PC-9 (cell line): Measurements from ENCODE around the gene ATOH8. TPM values are rescaled to one million over a fixed set of nuclear protein-coding genes. Genes with fewer than 3 reads are reported as not detected.

Source experiments
- BruUV-seq: library from RNA; stranded (reverse); fragments of 400-500 nt; replicated peaks from 2 replicates; lab custom pipeline; 2021; lab: Mats Ljungman, UMichigan
- CTCF ChIA-PET: fragments of 300-600 bp; sonication (Branson Sonifier 250); formaldehyde crosslinking; loops from one replicate; lab custom pipeline; 2022; ENCODE audit warnings: antibody characterized with exemption; lab: Charles Lee
- POLR2A ChIA-PET: fragments of 300-600 bp; sonication (Branson Sonifier 250); formaldehyde crosslinking; loops from one replicate; lab custom pipeline; 2022; ENCODE audit warnings: antibody characterized with exemption; ENCODE audit not compliant: unreplicated experiment; lab: Charles Lee
- DNase-seq, 2 experiments: peaks; one replicate each; pipeline versions ENCODE4 v3.0.0 to v3.0.0-alpha.2; 2015 to 2022; ENCODE audit warnings: mixed read lengths in 1 of 2
- H2AFZ ChIP-seq: fragments of 200-600 bp; sonication (generic); 2 replicates; pipeline ENCODE4 v1.8.1; 2017; ENCODE audit warnings: antibody characterized with exemption
- H3F3A ChIP-seq: fragments of 200-600 bp; sonication (generic); 2 replicates; pipeline ENCODE4 v1.8.1; 2017; ENCODE audit warnings: antibody characterized with exemption, mild to moderate bottlenecking, low read depth; ENCODE audit not compliant: insufficient read depth
- H3K27ac ChIP-seq: fragments of 200-600 bp; sonication (generic); 2 replicates; pipeline ENCODE4 v1.6.1; 2016; ENCODE audit warnings: mixed run types
- H3K27me3 ChIP-seq: fragments of 200-600 bp; sonication (generic); 2 replicates; pipeline ENCODE4 v1.6.1; 2016; ENCODE audit warnings: low read depth, mixed run types; ENCODE audit not compliant: insufficient read depth
- H3K36me3 ChIP-seq: fragments of 200-600 bp; sonication (generic); 2 replicates; pipeline ENCODE4 v1.6.1; 2016; ENCODE audit warnings: low read depth, mixed run types
- H3K4me1 ChIP-seq: fragments of 200-600 bp; sonication (generic); replicated peaks from 2 replicates; pipeline ENCODE4 v1.6.1; 2016; ENCODE audit warnings: mixed run types; ENCODE audit not compliant: insufficient read depth
- H3K4me2 ChIP-seq: fragments of 200-600 bp; sonication (generic); 2 replicates; pipeline ENCODE4 v1.6.1; 2017; ENCODE audit warnings: mixed run types
- H3K4me3 ChIP-seq: fragments of 200-600 bp; sonication (generic); 2 replicates; pipeline ENCODE4 v1.6.1; 2016; ENCODE audit warnings: mixed run types
- H3K79me2 ChIP-seq: fragments of 200-600 bp; sonication (generic); 2 replicates; pipeline ENCODE4 v1.6.1; 2017; ENCODE audit warnings: low read depth, mixed run types
- H3K9me2 ChIP-seq: fragments of 200-600 bp; sonication (generic); 2 replicates; pipeline ENCODE4 v1.8.1; 2017; ENCODE audit warnings: mild to moderate bottlenecking; ENCODE audit not compliant: insufficient read depth
- H3K9me3 ChIP-seq: fragments of 200-600 bp; sonication (generic); 2 replicates; pipeline ENCODE4 v1.8.1; 2016; ENCODE audit warnings: low read depth; ENCODE audit not compliant: insufficient read depth
- H4K20me1 ChIP-seq: fragments of 200-600 bp; sonication (generic); 2 replicates; pipeline ENCODE4 v1.8.1; 2017; ENCODE audit not compliant: insufficient read depth
- EZH2 ChIP-seq: fragments of 200-600 bp; sonication (generic); IDR thresholded peaks from 2 replicates; pipeline ENCODE4 v1.8.0; 2017; ENCODE audit warnings: antibody characterized with exemption, low read depth
- intact Hi-C: fragments of 100-400 bp; cut with micrococcal nuclease; formaldehyde crosslinking; loops from one replicate; pipeline ENCODE4 v1.10.0; 2022; ENCODE audit not compliant: unreplicated experiment
- total RNA-seq: library from RNA; stranded (reverse); gene quantifications from 2 replicates; pipeline ENCODE4 v1.2.3, GENCODE V29; 2021
- TF ChIP-seq, protein P1 (sequence below): fragments of 200-600 bp; sonication (generic); conservative IDR thresholded peaks from 2 replicates; pipeline ENCODE4 v1.6.1; 2017; ENCODE audit warnings: mixed run types, antibody characterized with exemption, mild to moderate bottlenecking, moderate library complexity

Gene ATOH8
- total RNA-seq, 1 experiment from 2014 or later = not detected

DNA sequence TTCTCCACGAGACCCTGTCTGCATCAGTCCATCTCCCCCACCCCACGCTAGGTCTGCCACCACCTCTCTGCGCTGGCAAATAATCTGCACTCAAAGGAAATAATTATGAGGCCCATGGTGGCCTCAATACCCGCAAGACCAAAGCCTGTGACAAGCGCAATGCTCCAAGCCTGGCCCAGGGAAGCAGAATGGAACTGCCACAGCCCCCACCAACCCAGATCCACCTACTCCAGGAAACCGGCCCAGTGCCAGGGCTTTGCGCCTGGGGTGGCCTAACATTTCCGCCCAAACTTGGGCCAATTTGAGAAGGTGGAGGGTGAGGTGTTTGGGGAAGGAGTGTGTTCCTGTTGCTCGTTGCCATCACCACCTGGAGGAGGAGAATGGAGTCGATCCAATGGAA is 26.0 kb upstream of the ATOH8 start:
- Histone ChIP-seq H3K79me2 (no peaks in the 10 kb centered on the region), H3K4me1 (no peaks in the 10 kb centered on the region; the same call in 1 of the 2 replicates), H3K36me3 (no peaks in the 10 kb centered on the region), H2AFZ (no peak overlapping the region), H3K4me3 (no peak overlapping the region), H3K27me3 (no peaks in the 10 kb centered on the region), H3K9me2 (no peaks in the 10 kb centered on the region), H4K20me1 (no peaks in the 10 kb centered on the region), H3K9me3 (no peaks in the 10 kb centered on the region), H3K4me2 (no peak overlapping the region), H3F3A (no peaks in the 10 kb centered on the region; the same call in 1 of the 2 replicates), H3K27ac (no peak overlapping the region)
- POLR2A ChIA-PET = no interaction called here
- BruUV-seq = no TSS peak
- CTCF ChIA-PET = no interaction called here
- TF ChIP-seq, protein P1, sequence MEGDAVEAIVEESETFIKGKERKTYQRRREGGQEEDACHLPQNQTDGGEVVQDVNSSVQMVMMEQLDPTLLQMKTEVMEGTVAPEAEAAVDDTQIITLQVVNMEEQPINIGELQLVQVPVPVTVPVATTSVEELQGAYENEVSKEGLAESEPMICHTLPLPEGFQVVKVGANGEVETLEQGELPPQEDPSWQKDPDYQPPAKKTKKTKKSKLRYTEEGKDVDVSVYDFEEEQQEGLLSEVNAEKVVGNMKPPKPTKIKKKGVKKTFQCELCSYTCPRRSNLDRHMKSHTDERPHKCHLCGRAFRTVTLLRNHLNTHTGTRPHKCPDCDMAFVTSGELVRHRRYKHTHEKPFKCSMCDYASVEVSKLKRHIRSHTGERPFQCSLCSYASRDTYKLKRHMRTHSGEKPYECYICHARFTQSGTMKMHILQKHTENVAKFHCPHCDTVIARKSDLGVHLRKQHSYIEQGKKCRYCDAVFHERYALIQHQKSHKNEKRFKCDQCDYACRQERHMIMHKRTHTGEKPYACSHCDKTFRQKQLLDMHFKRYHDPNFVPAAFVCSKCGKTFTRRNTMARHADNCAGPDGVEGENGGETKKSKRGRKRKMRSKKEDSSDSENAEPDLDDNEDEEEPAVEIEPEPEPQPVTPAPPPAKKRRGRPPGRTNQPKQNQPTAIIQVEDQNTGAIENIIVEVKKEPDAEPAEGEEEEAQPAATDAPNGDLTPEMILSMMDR = no peak
- no peak for TF ChIP-seq EZH2
- DNase-seq = no peak
- intact Hi-C loops = loop anchor here (2.0 to 5.0 kb wide), 3 partner anchors 50 to 351 kb away; no protein-coding TSS in a partner anchor

DNA sequence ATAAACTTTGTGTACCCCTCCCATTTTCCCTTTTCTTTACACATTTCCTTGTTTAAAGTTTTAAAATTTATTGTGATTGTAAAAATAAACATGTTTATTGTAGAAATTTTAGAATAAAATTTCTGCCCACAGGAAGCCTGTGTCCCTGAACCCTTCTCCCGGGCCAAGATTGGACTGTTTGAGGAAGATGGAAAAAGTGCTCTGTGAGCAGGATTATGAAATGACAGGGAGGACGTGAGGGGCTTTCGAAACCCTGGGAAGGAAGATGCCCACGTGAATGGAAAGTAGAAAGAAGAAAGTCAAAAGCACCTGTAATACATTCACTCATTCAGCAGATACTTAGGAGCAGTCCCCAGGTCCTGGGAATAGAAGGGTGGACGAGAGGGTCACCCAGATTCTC is 25.4 kb upstream of the ATOH8 start:
- H4K20me1 ChIP-seq = no peaks in the 10 kb centered on the region
- ChIA-PET CTCF (interaction anchor here (0.6 to 1.6 kb wide), 8 partner anchors 9 to 402 kb away, joined by 3 to 15 read pairs (median 6); no protein-coding TSS in a partner anchor), POLR2A (interaction anchor here (0.6 kb wide), 1 partner anchor 99 kb away, joined by 4 read pairs; no protein-coding TSS in a partner anchor)
- no peak overlapping the region for H3K4me3 ChIP-seq
- no peaks in the 10 kb centered on the region for H3K9me3 ChIP-seq
- H3K27me3 ChIP-seq = no peaks in the 10 kb centered on the region
- H2AFZ ChIP-seq = no peak overlapping the region
- no peaks in the 10 kb centered on the region for H3K36me3 ChIP-seq
- H3K9me2 ChIP-seq = no peaks in the 10 kb centered on the region
- no peak for DNase-seq
- intact Hi-C loops = loop anchor here (2.0 to 5.0 kb wide), 3 partner anchors 51 to 350 kb away; no protein-coding TSS in a partner anchor
- no peak for TF ChIP-seq EZH2
- TF ChIP-seq, protein P1 = no peak
- no TSS peak for BruUV-seq
- H3F3A ChIP-seq = no peaks in the 10 kb centered on the region; the same call in 1 of the 2 replicates
- no peak overlapping the region for H3K4me2 ChIP-seq
- H3K4me1 ChIP-seq = no peaks in the 10 kb centered on the region; the same call in 1 of the 2 replicates
- no peaks in the 10 kb centered on the region for H3K79me2 ChIP-seq
- no peak overlapping the region for H3K27ac ChIP-seq

DNA sequence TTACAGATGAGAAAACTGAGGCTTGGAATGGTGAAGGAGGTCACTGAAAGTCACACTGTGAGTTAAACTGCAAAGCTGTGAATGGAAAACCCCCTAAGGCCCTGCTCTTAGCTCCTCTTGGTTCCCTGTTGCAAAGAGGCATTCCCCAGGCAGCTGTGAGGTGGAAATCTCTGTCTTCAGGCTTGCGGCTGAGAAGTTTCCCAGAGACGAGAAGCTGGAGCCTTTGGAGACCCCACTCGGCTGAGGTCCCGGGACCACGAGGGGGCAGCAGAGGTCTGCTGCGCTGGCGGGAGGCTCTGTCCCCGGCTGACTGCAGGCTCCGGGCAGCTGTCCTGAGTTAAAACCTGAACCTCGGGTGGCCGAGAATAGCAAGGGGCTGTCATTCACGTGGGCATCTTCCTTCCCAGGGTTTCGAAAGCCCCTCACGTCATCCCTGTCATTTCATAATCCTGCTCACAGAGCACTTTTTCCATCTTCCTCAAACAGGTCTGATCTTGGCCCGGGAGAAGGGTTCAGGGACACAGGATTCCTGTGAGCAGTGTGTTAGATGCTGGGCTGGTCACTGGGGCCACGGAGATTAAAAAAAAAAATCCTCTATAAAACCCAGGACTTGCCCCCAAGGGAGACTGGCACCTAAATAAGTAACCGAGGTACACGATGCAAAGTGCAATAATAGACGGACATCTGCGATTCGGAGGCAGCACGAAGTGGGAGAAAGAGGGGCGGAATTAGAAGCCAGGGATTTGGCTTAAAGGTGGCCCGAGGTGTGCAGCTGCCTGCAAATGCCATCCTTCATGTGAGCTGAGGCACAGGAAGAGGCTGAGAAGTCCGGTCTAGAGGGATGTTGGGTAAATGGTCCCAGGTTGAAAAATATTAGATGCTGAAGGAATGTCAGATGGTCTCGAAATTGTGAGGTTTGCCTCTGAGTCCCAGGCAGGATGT is 24.6 kb upstream of the ATOH8 start:
- BruUV-seq = no TSS peak
- intact Hi-C loops = loop anchor here (1.0 to 5.0 kb wide), 6 partner anchors 21 to 350 kb away; no protein-coding TSS in a partner anchor
- no peak overlapping the region for H2AFZ ChIP-seq

More for the DNA sequence above, 24.6 kb upstream of the ATOH8 start:
- Histone ChIP-seq H3K27me3 (no peaks in the 10 kb centered on the region), H3K36me3 (no peaks in the 10 kb centered on the region), H3K9me3 (no peaks in the 10 kb centered on the region), H3K9me2 (no peaks in the 10 kb centered on the region), H3K4me1 (no peaks in the 10 kb centered on the region; the same call in 1 of the 2 replicates), H3K4me3 (no peak overlapping the region), H3F3A (no peaks in the 10 kb centered on the region; the same call in 1 of the 2 replicates), H3K4me2 (peak overlapping the region; percentile 44), H3K79me2 (no peaks in the 10 kb centered on the region), H3K27ac (no peak overlapping the region), H4K20me1 (no peaks in the 10 kb centered on the region)
- ChIA-PET POLR2A (interaction anchor here (0.6 kb wide), 1 partner anchor 99 kb away, joined by 4 read pairs; no protein-coding TSS in a partner anchor), CTCF (interaction anchor here (0.6 to 1.6 kb wide), 9 partner anchors 10 to 401 kb away, joined by 3 to 15 read pairs (median 4); no protein-coding TSS in a partner anchor)
- TF ChIP-seq EZH2 = no peak
- TF ChIP-seq, protein P1 = peak; percentile 90
- peak; percentile 44 to 78 for DNase-seq
